Progenitor cell of endocrine pancreas (in vitro differentiated cells): ENCODE results near the gene PPP1CC. TPM values are rescaled to one million over a fixed set of nuclear protein-coding genes. Genes with fewer than 3 reads are reported as not detected.

ENCODE experiments used
- DNase-seq: peaks from one replicate; pipeline ENCODE4 v3.0.0; 2021; ENCODE audit warnings: low spot score; ENCODE audit not compliant: unreplicated experiment
- H3K27ac Mint-ChIP-seq: 2 replicates; pipeline ENCODE4 v1.8.0; 2021; ENCODE audit warnings: mild to moderate bottlenecking, moderate library complexity, mixed read lengths
- H3K27me3 Mint-ChIP-seq: 2 replicates; pipeline ENCODE4 v1.8.0; 2021; ENCODE audit warnings: mixed read lengths
- H3K36me3 Mint-ChIP-seq: 2 replicates; pipeline ENCODE4 v1.8.0; 2022; ENCODE audit warnings: mixed read lengths; ENCODE audit not compliant: insufficient read depth
- H3K4me1 Mint-ChIP-seq: 2 replicates; pipeline ENCODE4 v1.8.0; 2021; ENCODE audit warnings: low read depth, mixed read lengths
- H3K4me3 Mint-ChIP-seq: 2 replicates; pipeline ENCODE4 v1.8.0; 2021; ENCODE audit warnings: low read depth, mild to moderate bottlenecking, moderate library complexity, mixed read lengths
- H3K9me3 Mint-ChIP-seq: 2 replicates; pipeline ENCODE4 v1.8.0; 2021; ENCODE audit warnings: low read depth, mixed read lengths
- total RNA-seq: library from RNA; stranded (reverse); gene quantifications from 2 replicates; pipeline ENCODE4 v1.2.1, GENCODE V29; 2021
- TF ChIP-seq, protein P1 (sequence below): fragments of 200-600 bp; sonication (generic); IDR thresholded peaks from one replicate; pipeline ENCODE4 v1.5.0; 2021; ENCODE audit warnings: antibody characterized with exemption, mild to moderate bottlenecking; ENCODE audit not compliant: unreplicated experiment

Gene PPP1CC
- total RNA-seq, 1 donor from 2014 or later: 164 TPM

DNA sequence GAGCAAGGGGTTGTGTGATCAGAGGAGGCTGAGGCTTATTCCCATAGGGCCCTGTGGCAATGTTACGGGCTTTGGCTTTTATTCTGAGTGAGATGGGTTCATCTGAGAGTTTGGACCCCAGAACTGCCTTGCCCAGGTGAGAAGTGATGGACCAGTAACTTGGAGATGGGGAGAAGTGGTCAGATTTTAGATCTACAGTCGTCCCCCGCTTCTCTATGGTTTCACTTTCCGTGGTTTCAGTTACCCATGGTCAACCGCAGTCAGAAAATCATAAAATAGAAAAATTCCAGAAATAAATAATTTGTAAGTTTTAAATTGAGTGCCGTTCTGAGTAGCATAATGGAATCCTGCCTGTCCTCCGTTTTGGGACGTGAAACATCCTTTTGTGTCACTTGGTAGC is 40.2 kb upstream of the PPP1CC start:
- Mint-ChIP-seq H3K36me3 (no peaks in the 10 kb centered on the region), H3K4me1 (no peaks in the 10 kb centered on the region), H3K27ac (no peak overlapping the region), H3K27me3 (peaks cover 22% of the 10 kb centered on the region), H3K9me3 (no peaks in the 10 kb centered on the region), H3K4me3 (no peak overlapping the region)
- no peak for DNase-seq
- TF ChIP-seq, protein P1, sequence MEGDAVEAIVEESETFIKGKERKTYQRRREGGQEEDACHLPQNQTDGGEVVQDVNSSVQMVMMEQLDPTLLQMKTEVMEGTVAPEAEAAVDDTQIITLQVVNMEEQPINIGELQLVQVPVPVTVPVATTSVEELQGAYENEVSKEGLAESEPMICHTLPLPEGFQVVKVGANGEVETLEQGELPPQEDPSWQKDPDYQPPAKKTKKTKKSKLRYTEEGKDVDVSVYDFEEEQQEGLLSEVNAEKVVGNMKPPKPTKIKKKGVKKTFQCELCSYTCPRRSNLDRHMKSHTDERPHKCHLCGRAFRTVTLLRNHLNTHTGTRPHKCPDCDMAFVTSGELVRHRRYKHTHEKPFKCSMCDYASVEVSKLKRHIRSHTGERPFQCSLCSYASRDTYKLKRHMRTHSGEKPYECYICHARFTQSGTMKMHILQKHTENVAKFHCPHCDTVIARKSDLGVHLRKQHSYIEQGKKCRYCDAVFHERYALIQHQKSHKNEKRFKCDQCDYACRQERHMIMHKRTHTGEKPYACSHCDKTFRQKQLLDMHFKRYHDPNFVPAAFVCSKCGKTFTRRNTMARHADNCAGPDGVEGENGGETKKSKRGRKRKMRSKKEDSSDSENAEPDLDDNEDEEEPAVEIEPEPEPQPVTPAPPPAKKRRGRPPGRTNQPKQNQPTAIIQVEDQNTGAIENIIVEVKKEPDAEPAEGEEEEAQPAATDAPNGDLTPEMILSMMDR: no peak

DNA sequence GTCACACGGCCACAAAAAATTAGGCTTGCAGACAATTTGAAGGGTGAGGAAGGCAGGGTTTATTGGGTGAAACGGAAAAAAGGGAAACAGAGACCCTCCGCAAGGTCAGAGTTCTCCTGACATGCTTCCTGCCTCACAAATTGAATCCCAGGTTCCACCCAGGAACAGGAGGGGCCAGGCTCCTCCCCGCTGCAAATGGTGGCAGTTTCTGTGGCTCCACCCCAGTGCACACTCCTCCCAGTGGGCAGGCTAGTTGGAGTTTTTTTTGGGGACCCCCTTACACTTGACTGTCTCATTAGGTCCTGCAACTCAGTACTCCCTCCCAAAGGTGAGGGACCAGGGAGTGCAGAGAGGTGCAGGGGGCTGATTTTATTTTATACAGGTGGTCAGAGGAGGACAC is 39.4 kb upstream of the PPP1CC start:
- Mint-ChIP-seq H3K9me3 (no peaks in the 10 kb centered on the region), H3K4me3 (no peak overlapping the region), H3K36me3 (no peaks in the 10 kb centered on the region), H3K27ac (no peak overlapping the region), H3K27me3 (peaks cover 22% of the 10 kb centered on the region), H3K4me1 (no peaks in the 10 kb centered on the region)
- no peak for DNase-seq
- TF ChIP-seq, protein P1: no peak

DNA sequence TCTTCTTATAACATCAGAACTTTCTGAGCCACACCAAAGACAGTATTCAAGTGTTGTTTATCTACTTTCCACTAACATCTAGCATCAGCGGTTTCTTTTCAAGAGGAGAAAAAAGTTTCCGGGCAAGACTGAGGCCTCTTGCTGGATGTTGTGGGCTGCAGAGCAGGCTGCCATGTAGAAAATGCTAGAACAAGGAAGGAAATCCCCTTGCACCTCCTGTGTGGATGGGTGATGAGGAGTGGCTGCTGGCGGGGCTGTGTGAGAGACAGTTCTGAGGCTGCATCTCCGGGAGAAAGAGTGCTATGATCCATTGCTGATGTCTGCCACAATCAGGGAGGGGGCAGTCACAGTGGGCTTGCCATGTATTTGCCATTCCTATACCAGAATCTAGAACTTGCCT is 37.8 kb upstream of the PPP1CC start:
- H3K4me3 Mint-ChIP-seq: no peak overlapping the region
- no peak overlapping the region for H3K27ac Mint-ChIP-seq
- TF ChIP-seq, protein P1: no peak
- H3K4me1 Mint-ChIP-seq: no peaks in the 10 kb centered on the region
- no peaks in the 10 kb centered on the region for H3K36me3 Mint-ChIP-seq
- DNase-seq: no peak
- H3K27me3 Mint-ChIP-seq: peaks cover 22% of the 10 kb centered on the region
- no peaks in the 10 kb centered on the region for H3K9me3 Mint-ChIP-seq

DNA sequence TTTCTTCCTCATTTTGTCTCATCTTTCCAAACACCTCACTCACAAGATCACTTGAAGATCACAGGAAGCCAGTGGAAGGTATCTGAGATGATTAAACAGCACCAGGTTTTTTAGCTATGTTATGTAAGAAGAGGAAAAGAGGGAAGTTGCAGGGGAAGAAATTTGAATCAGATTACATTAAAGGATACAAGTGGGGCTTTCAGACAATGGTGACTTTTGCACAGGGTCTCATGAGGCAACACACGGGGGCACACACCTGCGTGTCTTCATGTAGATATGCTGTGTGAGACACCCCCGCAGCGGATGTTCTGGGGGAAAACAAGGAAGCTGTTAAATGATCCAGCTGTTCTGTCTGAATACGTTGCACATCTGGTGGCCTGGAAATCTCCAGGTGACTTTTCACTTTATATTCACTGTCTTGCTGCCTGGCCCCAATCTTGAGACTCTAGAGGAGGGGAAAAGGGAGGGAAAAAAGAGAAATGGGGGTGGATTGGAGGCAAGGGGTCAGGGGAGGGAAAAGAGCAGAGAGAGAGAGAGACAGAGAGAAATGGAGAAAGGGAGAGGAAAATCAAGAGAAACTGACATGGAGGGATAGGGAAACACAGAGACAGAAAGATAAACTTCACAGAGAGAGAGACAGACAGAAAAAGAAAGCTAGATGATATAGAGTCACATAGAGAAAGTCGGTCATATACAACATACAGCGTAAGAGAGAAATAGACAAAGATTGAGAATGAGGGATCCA is 36.3 kb upstream of the PPP1CC start:
- no peak for DNase-seq
- H3K36me3 Mint-ChIP-seq: no peaks in the 10 kb centered on the region
- H3K4me1 Mint-ChIP-seq: no peaks in the 10 kb centered on the region
- H3K27me3 Mint-ChIP-seq: peaks cover 20% of the 10 kb centered on the region
- TF ChIP-seq, protein P1: no peak
- H3K4me3 Mint-ChIP-seq: no peak overlapping the region
- H3K27ac Mint-ChIP-seq: no peak overlapping the region
- H3K9me3 Mint-ChIP-seq: no peaks in the 10 kb centered on the region

DNA sequence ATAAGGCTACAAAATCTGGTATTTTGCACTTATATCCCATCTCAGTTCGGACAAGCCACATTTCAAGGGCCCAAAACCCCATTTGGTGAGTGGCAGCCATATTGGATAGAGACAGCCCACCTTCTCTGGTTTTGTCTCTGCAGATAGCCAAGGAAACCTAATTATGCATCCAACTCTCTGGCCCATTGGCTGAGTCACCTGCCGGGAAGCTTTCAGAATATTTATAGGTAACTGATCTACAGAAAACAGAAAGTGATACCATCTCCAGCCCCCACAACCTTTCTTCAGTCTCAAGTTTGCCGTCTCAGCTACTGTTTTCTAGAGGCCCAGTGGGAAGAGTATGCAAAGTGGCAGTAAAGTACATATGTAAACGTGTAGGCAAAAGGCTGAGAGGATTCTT is 33.7 kb upstream of the PPP1CC start:
- peaks cover 1% of the 10 kb centered on the region for H3K36me3 Mint-ChIP-seq
- H3K27me3 Mint-ChIP-seq: peaks cover 10% of the 10 kb centered on the region
- H3K27ac Mint-ChIP-seq: no peak overlapping the region
- H3K9me3 Mint-ChIP-seq: peaks cover 7% of the 10 kb centered on the region
- H3K4me3 Mint-ChIP-seq: no peak overlapping the region
- no peak for DNase-seq
- TF ChIP-seq, protein P1: no peak
- H3K4me1 Mint-ChIP-seq: no peaks in the 10 kb centered on the region
